K562 (cell line): ENCODE measurements around the gene CMIP. TPM values are rescaled to one million over a fixed set of nuclear protein-coding genes. Genes with fewer than 3 reads are reported as not detected.

ENCODE experiments used
- CBFA2T2 ChIP-seq: fragments of 450-650 bp; conservative IDR thresholded peaks from 2 replicates; pipeline ENCODE4 v1.6.1; 2017; ENCODE audit warnings: mild to moderate bottlenecking
- CTCFL ChIP-seq: IDR thresholded peaks from 2 replicates; pipeline ENCODE4 v1.6.1; 2011; ENCODE audit warnings: borderline replicate concordance, low read depth, mild to moderate bottlenecking, moderate library complexity, low read length; ENCODE audit not compliant: insufficient read depth, poor library complexity, severe bottlenecking
- HCFC1 ChIP-seq: IDR thresholded peaks from 2 replicates; pipeline ENCODE4 v1.6.1; 2012; ENCODE audit warnings: low read depth, low read length, improper control_type of control experiment
- LCOR ChIP-seq: sonication (generic); formaldehyde crosslinking; IDR thresholded peaks from 2 replicates; pipeline ENCODE4 v1.8.0; 2022; ENCODE audit warnings: mild to moderate bottlenecking, missing genetic modification reagents
- MED1 ChIP-seq: sonication (generic); formaldehyde crosslinking; IDR thresholded peaks from 2 replicates; pipeline ENCODE4 v1.8.1; 2023; ENCODE audit warnings: missing genetic modification reagents, borderline replicate concordance
- MEIS2 ChIP-seq: fragments of 450-650 bp; IDR thresholded peaks from 2 replicates; pipeline ENCODE4 v1.6.1; 2014; ENCODE audit warnings: mild to moderate bottlenecking; ENCODE audit not compliant: partially characterized antibody
- NKRF ChIP-seq: fragments of 450-650 bp; IDR thresholded peaks from 2 replicates; pipeline ENCODE4 v1.6.1; 2016; ENCODE audit warnings: borderline replicate concordance
- NR0B1 ChIP-seq: fragments of 450-650 bp; IDR thresholded peaks from one replicate; pipeline ENCODE4 v1.6.1; 2018; ENCODE audit warnings: mild to moderate bottlenecking, moderate library complexity; ENCODE audit not compliant: partially characterized antibody
- NR2C2 ChIP-seq, 2 experiments: fragments of 200-800 bp in 1 of 2; sonication (Bioruptor generic) in 1 of 2; sonication (generic) in 1 of 2; formaldehyde crosslinking in 1 of 2; IDR thresholded peaks; 2 replicates each; pipeline versions ENCODE4 v1.6.1 to v1.8.0; 2016 to 2022; ENCODE audit warnings: mild to moderate bottlenecking in 1 of 2, missing compliant biosample characterization in 1 of 2, missing genetic modification characterization in 1 of 2, missing genetic modification reagents in 1 of 2
- RAD21 ChIP-seq, 2 experiments: fragments of 250-450 bp in 1 of 2; fragments of 450-650 bp in 1 of 2; sonication (Bioruptor Pico) in 1 of 2; formaldehyde crosslinking in 1 of 2; IDR thresholded peaks in 1 of 2; conservative IDR thresholded peaks in 1 of 2; 2 replicates each; pipeline versions ENCODE4 v1.4.0 to v1.8.0; 2020 to 2022; ENCODE audit warnings: mild to moderate bottlenecking in 2 of 2, moderate library complexity in 1 of 2
- TSHZ1 ChIP-seq: fragments of 250-450 bp; sonication (Bioruptor Pico); IDR thresholded peaks from 2 replicates; pipeline ENCODE4 v1.4.0; 2020; ENCODE audit warnings: mild to moderate bottlenecking, moderate library complexity
- ZBTB2 ChIP-seq: fragments of 450-650 bp; IDR thresholded peaks from 2 replicates; pipeline ENCODE4 v1.6.1; 2016; ENCODE audit warnings: antibody characterized with exemption
- ZKSCAN8 ChIP-seq: fragments of 200-800 bp; sonication (Bioruptor generic); IDR thresholded peaks from 2 replicates; pipeline ENCODE4 v1.6.1; 2016; ENCODE audit warnings: missing genetic modification characterization, missing compliant biosample characterization
- ZNF143 ChIP-seq: sonication (generic); formaldehyde crosslinking; IDR thresholded peaks from 2 replicates; pipeline ENCODE4 v1.9.0; 2022; ENCODE audit warnings: mild to moderate bottlenecking, missing genetic modification reagents
- ZNF146 ChIP-seq: IDR thresholded peaks from one replicate; pipeline ENCODE4 v1.6.1; 2018; ENCODE audit warnings: missing compliant biosample characterization; ENCODE audit not compliant: unreplicated experiment
- ZNF212 ChIP-seq: fragments of 450-650 bp; formaldehyde crosslinking; IDR thresholded peaks from 2 replicates; pipeline ENCODE4 v1.4.0; 2020; ENCODE audit warnings: mild to moderate bottlenecking
- ZNF384 ChIP-seq: IDR thresholded peaks from 2 replicates; pipeline ENCODE4 v1.6.1; 2012; ENCODE audit warnings: low read depth, low read length, improper control_type of control experiment
- ZNF444 ChIP-seq: fragments of 250-450 bp; sonication (Bioruptor Pico); IDR thresholded peaks from 2 replicates; pipeline ENCODE4 v1.4.0; 2020; ENCODE audit warnings: mild to moderate bottlenecking, moderate library complexity
- polyA plus RNA-seq, 8 experiments: library from polyadenylated mRNA; depleted of rRNA in 4 of 8; stranded (reverse) in 5 of 8; unstranded in 3 of 8; fragments of >200 nt; fragmentation: Nextera tagmentation in 2 of 8; fragmentation: Illumina TruSeq in 1 of 8; extraction: Ambion mirVana in 2 of 8; extraction: Trizol in 1 of 8; gene quantifications; 2 replicates each; pipeline versions ENCODE4 v1.2.1 to v1.2.3, GENCODE V29; 2011 to 2014; ENCODE audit warnings: inconsistent platforms in 1 of 8, missing spikeins in 1 of 8
- total RNA-seq, 7 experiments: library from RNA; depleted of rRNA in 6 of 7; stranded (reverse); fragments of >200 nt in 6 of 7; fragmentation: Illumina TruSeq in 2 of 7; extraction: Trizol in 2 of 7; gene quantifications; 2 replicates each; pipeline versions ENCODE4 v1.2.1 to v1.2.3, GENCODE V29; 2011 to 2021; ENCODE audit warnings: low replicate concordance in 1 of 7

CMIP gene
- total and polyA plus RNA-seq, 9 of the 15 experiments (the other 6 are each of a cell fraction or from before 2014, with no cell fraction given), result 0.94 to 82.5 (median 10.3) TPM

- TF ChIP-seq CTCFL (no peak), RAD21 (CRISPR knock-in tag; conservative IDR thresholded peaks at IDR 0.05 in 1 of 2, IDR thresholded peaks at IDR 0.05 in 1 of 2) (no peak), ZNF143 (CRISPR knock-in tag) (no peak), ZNF384 (no peak), NKRF (no peak), ZNF444 (CRISPR knock-in tag) (no peak), ZKSCAN8 (CRISPR knock-in tag) (no peak), ZBTB2 (0 out of 2 replicates have a peak, but pooled peaks have one; percentile 41), ZNF146 (CRISPR knock-in tag) (no peak), NR0B1 (no peak), MEIS2 (peak; percentile 21), CBFA2T2 (no peak), HCFC1 (no peak), LCOR (CRISPR knock-in tag) (no peak), MED1 (CRISPR knock-in tag) (no peak), TSHZ1 (CRISPR knock-in tag) (no peak), ZNF212 (CRISPR knock-in tag) (no peak), NR2C2 (CRISPR knock-in tag; IDR thresholded peaks at IDR 0.05) (no peak), NR2C2 (tag; IDR thresholded peaks at IDR 0.05) (no peak)
Measured at GRCh38 chr16:81526935-81527334, 82.3 kb downstream of the CMIP start (continued).
